Measurements from ENCODE around the gene CSMD2. TPM values are rescaled to one million over a fixed set of nuclear protein-coding genes. Genes with fewer than 3 reads are reported as not detected.

Gene CSMD2
- total RNA-seq, 2 donors from 2014 or later, result 0.62 to 2.8 TPM

DNA sequence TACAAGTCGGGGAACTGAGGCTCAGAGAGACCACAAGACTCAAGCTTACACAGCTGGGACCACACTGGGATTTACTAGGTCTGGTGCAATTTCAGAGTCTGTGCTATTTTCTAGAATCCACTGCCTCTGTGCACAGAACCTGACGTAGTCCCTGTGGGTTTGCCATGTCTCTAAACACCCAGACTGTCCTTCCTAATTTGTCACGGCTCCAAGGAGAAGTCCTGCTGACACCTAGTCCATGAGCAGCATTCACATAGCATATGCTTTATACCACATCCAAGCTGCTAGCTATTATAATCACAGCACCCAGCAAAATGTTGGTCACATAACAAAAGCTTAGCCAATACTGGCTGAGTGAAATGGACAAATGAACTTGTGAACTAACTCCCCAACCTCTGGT, 380.2 kb downstream of the CSMD2 start:
- Histone ChIP-seq H3K9me3 (ENCODE audit: control insufficient read depth, low read length) (no peaks in the 10 kb centered on the region), H3K9ac (ENCODE audit: extremely low read depth, low read length, poor library complexity, severe bottlenecking) (no peak overlapping the region), H3K27ac (ENCODE audit: low read depth, low read length) (no peak overlapping the region), H3K27me3 (ENCODE audit: control insufficient read depth, insufficient read depth, low read length, poor library complexity, severe bottlenecking) (no peaks in the 10 kb centered on the region), H3K36me3 (ENCODE audit: control insufficient read depth, insufficient read depth, low read length) (no peaks in the 10 kb centered on the region), H3K4me3 (ENCODE audit: low read length) (no peak overlapping the region), H3K4me1 (ENCODE audit: control insufficient read depth, insufficient read depth, low read length) (no peaks in the 10 kb centered on the region)
- DNase-seq, result no peak
- no peak overlapping the region for H3K27ac Mint-ChIP-seq
- TF ChIP-seq, protein P1, sequence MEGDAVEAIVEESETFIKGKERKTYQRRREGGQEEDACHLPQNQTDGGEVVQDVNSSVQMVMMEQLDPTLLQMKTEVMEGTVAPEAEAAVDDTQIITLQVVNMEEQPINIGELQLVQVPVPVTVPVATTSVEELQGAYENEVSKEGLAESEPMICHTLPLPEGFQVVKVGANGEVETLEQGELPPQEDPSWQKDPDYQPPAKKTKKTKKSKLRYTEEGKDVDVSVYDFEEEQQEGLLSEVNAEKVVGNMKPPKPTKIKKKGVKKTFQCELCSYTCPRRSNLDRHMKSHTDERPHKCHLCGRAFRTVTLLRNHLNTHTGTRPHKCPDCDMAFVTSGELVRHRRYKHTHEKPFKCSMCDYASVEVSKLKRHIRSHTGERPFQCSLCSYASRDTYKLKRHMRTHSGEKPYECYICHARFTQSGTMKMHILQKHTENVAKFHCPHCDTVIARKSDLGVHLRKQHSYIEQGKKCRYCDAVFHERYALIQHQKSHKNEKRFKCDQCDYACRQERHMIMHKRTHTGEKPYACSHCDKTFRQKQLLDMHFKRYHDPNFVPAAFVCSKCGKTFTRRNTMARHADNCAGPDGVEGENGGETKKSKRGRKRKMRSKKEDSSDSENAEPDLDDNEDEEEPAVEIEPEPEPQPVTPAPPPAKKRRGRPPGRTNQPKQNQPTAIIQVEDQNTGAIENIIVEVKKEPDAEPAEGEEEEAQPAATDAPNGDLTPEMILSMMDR (conservative IDR thresholded peaks at IDR 0.05), result no peak
- no peaks in the 10 kb centered on the region for H3K4me1 Mint-ChIP-seq
- 91 to 93% methylated on average over 3 of the region's 3 CpGs for WGBS, 2 experiments (ENCODE audit: insufficient coverage in 1 of 2, insufficient read length in 1 of 2)
- no peak overlapping the region for H3K4me3 Mint-ChIP-seq
- H3K27me3 Mint-ChIP-seq (ENCODE audit: insufficient read depth), result peaks cover 2% of the 10 kb centered on the region
- H3K36me3 Mint-ChIP-seq (ENCODE audit: low read depth), result no peaks in the 10 kb centered on the region
- H3K9me3 Mint-ChIP-seq, result no peaks in the 10 kb centered on the region

DNA sequence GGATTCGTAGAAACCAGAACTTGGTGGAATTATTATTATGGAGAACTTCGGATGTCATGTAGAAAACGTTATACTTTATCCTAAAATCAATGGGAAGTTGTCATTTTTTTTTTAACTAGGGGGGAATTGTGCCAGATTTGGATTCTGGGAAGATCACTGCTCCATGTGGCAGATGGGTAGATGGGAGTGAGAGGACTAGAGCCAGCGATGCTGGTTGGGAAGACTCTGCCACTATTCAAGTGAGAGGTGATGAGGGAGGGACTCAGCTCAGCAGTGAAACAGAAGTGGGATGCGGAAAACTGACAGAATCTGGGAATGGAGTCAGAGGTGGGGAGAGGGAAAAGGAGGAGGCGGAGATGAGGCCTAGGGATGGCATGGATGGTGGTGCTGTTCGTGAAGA, 382.3 kb downstream of the CSMD2 start:
- H3K4me3 Mint-ChIP-seq, result no peak overlapping the region
- H3K36me3 Mint-ChIP-seq (ENCODE audit: low read depth), result no peaks in the 10 kb centered on the region
- H3K27ac Mint-ChIP-seq, result no peak overlapping the region
- Histone ChIP-seq H3K36me3 (ENCODE audit: control insufficient read depth, insufficient read depth, low read length) (no peaks in the 10 kb centered on the region), H3K9ac (ENCODE audit: extremely low read depth, low read length, poor library complexity, severe bottlenecking) (no peak overlapping the region), H3K4me1 (ENCODE audit: control insufficient read depth, insufficient read depth, low read length) (no peaks in the 10 kb centered on the region), H3K9me3 (ENCODE audit: control insufficient read depth, low read length) (no peaks in the 10 kb centered on the region), H3K27me3 (ENCODE audit: control insufficient read depth, insufficient read depth, low read length, poor library complexity, severe bottlenecking) (no peaks in the 10 kb centered on the region), H3K4me3 (ENCODE audit: low read length) (no peak overlapping the region), H3K27ac (ENCODE audit: low read depth, low read length) (no peak overlapping the region)
- peaks cover 5% of the 10 kb centered on the region for H3K27me3 Mint-ChIP-seq (ENCODE audit: insufficient read depth)
- WGBS, 2 experiments (ENCODE audit: insufficient coverage in 1 of 2, insufficient read length in 1 of 2), result 90 to 93% methylated on average over 7 of the region's 7 CpGs
- TF ChIP-seq, protein P1 (conservative IDR thresholded peaks at IDR 0.05), result no peak
- no peak for DNase-seq
- no peaks in the 10 kb centered on the region for H3K9me3 Mint-ChIP-seq
- no peaks in the 10 kb centered on the region for H3K4me1 Mint-ChIP-seq

DNA sequence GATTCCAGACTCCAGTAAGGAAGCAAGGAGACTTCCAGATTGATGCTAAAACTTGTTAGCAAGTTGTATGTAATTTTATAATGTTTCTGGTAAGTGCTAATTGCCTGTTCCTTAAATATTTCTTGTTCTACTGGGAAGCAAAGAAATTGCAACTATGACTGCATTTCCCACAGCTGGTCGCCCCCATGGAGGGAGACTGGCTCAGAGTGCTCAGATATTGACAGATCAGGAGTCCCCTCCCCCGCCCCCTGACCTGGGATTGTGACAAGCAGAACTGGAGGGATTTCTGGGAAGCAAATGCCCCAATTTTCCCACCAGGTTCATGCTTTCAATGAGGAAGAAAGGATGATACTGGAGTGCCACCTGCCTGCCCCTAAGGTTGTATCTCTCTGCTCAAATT, 383.4 kb downstream of the CSMD2 start:
- Histone ChIP-seq H3K9ac (ENCODE audit: extremely low read depth, low read length, poor library complexity, severe bottlenecking) (no peak overlapping the region), H3K9me3 (ENCODE audit: control insufficient read depth, low read length) (no peaks in the 10 kb centered on the region), H3K4me1 (ENCODE audit: control insufficient read depth, insufficient read depth, low read length) (no peaks in the 10 kb centered on the region), H3K36me3 (ENCODE audit: control insufficient read depth, insufficient read depth, low read length) (no peaks in the 10 kb centered on the region), H3K4me3 (ENCODE audit: low read length) (no peak overlapping the region), H3K27ac (ENCODE audit: low read depth, low read length) (no peak overlapping the region), H3K27me3 (ENCODE audit: control insufficient read depth, insufficient read depth, low read length, poor library complexity, severe bottlenecking) (no peaks in the 10 kb centered on the region)
- Mint-ChIP-seq H3K27me3 (ENCODE audit: insufficient read depth) (peaks cover 5% of the 10 kb centered on the region), H3K36me3 (ENCODE audit: low read depth) (no peaks in the 10 kb centered on the region), H3K4me1 (no peaks in the 10 kb centered on the region), H3K4me3 (no peak overlapping the region), H3K27ac (no peak overlapping the region), H3K9me3 (no peaks in the 10 kb centered on the region)
- DNase-seq, result no peak
- TF ChIP-seq, protein P1 (conservative IDR thresholded peaks at IDR 0.05), result no peak
- 84 to 100% methylated on average over 1 to 2 of the region's 2 CpGs for WGBS, 2 experiments (ENCODE audit: insufficient coverage in 1 of 2, insufficient read length in 1 of 2)
